ENCODE measurements around the gene MICU1.
A peak's percentile ranks its signal among the peaks of the same experiment; 100 is the strongest.

Gene MICU1

DNA sequence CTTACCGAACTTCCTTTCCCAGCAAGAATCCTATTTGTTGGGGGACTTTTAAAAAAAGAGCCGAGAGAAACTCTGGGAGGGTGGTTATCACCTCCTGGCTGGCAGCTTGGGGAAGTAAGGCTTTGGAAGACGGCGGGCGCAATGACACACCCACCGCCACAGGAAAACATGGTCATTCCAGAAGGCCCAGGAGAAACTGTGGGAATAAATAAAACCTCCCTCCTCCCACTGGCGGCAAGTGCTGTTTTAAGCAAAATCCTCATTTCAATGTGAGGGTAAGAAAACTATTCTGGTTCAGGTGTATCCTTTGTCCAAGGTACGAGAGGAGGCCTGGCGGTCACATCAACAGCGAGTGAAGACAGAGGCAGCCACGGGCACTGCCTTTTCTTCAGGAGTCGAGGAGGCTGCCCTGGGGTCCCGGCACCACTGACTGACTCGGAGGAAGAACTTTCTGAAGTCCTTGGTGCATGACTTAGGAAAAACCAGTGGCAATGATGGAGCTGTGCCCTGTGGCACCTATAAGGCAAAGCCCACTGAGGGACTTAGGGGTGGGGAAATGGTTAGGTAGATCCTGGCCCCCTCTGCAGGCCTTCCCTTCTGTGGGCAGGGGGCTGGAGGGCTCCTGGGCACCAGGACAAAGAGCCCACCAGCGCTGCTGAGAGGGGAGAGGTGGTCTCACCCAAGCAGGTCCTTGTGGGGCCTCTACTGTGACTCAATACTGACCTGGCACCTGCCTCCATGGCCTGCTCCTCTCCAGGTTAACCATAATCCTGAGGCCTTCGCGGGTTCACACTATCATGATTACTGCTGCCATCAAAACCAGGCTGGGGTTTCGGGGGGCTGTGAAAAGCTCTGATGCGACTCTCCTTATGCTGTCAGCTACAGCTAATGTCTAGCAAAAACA, 292.5 kb downstream of the MICU1 start:
- no peak overlapping the region for H3K4me3 ChIP-seq (ENCODE audit: low read depth, low read length)
- TF ChIP-seq, protein P1, sequence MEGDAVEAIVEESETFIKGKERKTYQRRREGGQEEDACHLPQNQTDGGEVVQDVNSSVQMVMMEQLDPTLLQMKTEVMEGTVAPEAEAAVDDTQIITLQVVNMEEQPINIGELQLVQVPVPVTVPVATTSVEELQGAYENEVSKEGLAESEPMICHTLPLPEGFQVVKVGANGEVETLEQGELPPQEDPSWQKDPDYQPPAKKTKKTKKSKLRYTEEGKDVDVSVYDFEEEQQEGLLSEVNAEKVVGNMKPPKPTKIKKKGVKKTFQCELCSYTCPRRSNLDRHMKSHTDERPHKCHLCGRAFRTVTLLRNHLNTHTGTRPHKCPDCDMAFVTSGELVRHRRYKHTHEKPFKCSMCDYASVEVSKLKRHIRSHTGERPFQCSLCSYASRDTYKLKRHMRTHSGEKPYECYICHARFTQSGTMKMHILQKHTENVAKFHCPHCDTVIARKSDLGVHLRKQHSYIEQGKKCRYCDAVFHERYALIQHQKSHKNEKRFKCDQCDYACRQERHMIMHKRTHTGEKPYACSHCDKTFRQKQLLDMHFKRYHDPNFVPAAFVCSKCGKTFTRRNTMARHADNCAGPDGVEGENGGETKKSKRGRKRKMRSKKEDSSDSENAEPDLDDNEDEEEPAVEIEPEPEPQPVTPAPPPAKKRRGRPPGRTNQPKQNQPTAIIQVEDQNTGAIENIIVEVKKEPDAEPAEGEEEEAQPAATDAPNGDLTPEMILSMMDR (IDR thresholded peaks at IDR 0.05; ENCODE audit: borderline replicate concordance, insufficient read depth, low read depth, low read length) = no peak

DNA sequence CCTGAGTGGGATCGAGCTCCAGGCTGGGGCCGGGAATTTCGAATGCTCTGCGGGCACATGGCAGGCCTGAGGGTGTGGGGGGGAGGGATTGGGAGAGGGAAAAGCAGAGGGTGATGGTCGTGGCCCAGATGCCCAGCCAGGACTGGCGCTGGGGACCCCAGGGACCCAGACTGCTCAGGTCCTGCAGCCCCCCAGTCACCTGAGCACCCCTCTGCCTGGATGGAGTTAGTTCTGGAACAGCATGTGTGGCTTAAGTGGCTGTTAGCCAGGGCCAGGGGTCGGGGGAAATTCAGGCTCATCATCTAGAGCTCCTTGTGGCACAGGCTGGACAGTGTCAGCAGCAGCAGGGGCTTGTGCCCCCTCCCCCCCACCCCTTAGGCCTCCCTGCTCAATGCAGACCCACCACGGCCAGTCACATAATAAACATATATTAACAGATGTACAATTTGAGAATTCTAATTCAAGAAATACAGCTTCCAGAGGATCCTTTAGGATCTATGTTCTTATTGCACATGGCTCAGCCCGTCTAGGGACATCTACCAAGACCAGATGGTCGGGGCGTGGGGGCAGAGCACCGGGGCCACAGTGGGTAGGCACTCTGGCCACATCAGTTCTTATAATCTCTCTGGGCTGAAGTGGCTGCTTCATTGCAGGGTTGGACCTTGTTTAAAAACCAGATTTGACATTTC, 293.3 kb downstream of the MICU1 start:
- no peak overlapping the region for H3K4me3 ChIP-seq (ENCODE audit: low read depth, low read length)

DNA sequence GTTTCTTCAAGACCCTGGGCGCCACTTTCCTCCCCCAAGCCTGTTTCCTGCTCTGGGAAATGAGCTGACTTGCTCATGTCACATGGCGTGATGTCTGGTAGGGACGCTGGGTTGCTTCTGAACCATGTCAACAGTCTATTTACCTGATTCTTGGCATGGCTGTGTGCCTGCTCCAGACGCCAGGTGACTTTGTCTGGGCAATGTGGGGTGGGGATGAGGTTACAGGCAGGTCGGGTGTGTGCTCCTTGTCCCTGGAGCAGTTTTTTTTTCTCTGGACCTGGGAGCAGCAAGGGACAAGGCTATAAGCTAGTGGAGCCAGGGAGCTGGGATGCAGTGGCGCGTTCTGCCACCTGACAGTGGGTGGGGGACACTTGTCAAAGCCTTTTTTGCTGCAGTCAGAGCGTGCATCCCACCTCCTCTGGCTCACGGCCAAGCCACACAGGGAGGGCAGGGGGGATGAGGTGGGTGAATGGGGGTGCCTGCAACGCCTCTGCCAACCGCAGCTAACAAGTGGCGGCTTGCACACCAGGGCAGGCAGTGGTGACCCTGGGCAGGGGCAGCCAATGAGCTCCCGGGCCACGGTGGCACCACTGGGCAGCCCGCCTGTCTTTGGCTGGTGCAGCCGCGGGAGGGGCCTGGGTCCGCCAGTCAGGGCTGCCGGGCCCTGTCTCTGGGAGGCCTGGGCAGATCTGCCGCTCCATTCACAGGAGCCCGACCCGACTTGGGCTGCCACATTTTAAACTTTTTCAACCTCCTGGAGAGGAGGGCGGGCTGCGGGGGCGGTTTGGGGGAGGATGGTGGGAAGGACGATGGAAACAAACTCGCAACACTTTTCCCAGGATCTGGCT, 294.1 kb downstream of the MICU1 start:
- H3K4me3 ChIP-seq (ENCODE audit: low read depth, low read length) = no peak overlapping the region
- TF ChIP-seq, protein P1 (IDR thresholded peaks at IDR 0.05; ENCODE audit: borderline replicate concordance, insufficient read depth, low read depth, low read length) = peak; percentile 36; the same call in 1 of the 2 replicates

More for the DNA sequence above, 293.3 kb downstream of the MICU1 start:
- TF ChIP-seq, protein P1 (IDR thresholded peaks at IDR 0.05; ENCODE audit: borderline replicate concordance, insufficient read depth, low read depth, low read length) = no peak

DNA sequence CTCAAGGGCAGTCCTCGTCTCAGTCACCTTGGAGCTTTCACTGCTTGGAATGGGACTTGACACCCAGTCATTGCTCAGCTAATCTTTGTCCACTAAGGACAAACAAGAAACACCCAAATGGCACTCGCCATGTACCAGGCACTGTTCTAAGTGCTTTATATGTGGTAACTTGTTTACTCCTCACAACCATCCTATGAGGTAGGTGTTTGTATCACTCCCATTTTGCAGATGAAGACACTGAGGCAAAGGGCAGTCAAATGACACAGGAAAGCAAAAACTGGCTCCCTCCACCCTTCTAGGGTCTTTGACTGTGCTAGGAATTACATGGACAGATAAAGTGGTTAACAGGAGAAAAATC, 295.8 kb downstream of the MICU1 start:
- no peak overlapping the region for H3K4me3 ChIP-seq (ENCODE audit: low read depth, low read length)
- TF ChIP-seq, protein P1 (IDR thresholded peaks at IDR 0.05; ENCODE audit: borderline replicate concordance, insufficient read depth, low read depth, low read length) = no peak

DNA sequence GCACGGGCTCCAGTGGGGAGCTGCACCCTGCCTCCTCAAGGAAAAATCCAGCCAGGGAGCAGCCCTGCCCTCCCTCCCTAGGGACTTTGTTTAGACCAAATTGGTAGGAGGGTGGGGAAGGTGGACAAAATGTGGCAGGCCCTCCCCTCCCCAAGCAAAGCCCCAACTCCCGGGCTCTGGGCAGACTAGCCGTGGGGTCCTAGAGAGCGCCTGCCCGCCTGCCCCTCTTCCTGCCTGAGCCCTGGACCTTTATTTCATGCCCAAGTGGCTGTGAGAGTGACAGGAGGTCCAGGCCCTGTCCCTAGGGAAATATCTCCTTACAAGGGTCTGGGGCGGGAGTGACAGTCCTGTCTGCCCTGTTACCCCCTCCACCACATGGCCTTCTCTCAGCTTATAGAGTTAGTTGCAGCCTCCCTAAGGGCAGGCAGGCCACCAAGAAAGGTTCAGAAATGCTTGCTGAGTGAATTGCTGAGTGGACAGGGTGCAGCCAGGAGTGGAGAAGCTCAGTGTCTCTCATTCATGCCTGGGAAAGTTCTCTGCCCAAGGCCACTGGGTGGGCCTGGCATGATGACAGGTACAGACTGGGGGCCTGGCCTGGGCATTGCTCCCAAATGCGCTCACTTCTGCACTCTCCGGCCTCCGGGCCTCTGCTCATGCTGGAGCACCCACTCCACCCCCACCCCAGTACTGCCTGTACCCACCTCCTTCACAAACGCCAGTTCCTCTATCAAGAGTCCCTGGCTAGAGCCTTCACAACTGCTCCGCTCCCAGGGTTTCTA, 296.4 kb downstream of the MICU1 start:
- TF ChIP-seq, protein P1 (IDR thresholded peaks at IDR 0.05; ENCODE audit: borderline replicate concordance, insufficient read depth, low read depth, low read length) = no peak
- no peak overlapping the region for H3K4me3 ChIP-seq (ENCODE audit: low read depth, low read length)

DNA sequence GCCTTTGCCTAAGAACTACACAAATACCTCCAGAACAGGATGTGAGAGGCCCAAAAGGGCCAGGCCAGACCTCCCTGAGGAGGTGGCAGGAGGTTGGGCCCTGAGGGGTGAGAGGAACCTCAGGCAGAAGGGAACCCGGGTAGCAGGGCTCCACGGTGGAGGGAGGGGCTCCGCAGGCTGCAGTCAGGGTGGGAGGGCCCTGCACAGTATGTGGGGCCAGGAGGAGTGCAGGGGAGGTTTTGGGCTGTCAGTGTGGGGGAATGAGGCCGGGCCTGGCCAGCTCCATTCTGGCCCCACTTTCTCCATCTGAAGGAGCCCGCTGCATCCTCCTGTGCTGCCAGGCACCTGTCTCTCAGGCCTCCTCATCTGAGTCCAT, 297.1 kb downstream of the MICU1 start:
- TF ChIP-seq, protein P1 (IDR thresholded peaks at IDR 0.05; ENCODE audit: borderline replicate concordance, insufficient read depth, low read depth, low read length) = no peak
- H3K4me3 ChIP-seq (ENCODE audit: low read depth, low read length) = no peak overlapping the region
